NCI-H2196 (cell line): Measurements from ENCODE around the gene LASP1.
"Not testable (repeated sequence)": the region's sequence is repeated elsewhere in the genome, so short reads cannot be mapped to it uniquely, and the experiment has no call there.

Source experiments
- DNase-seq: peaks from one replicate; lab custom pipeline; 2025; ENCODE audit not compliant: unreplicated experiment; lab: John Stamatoyannopoulos, UW

LASP1 gene

DNA sequence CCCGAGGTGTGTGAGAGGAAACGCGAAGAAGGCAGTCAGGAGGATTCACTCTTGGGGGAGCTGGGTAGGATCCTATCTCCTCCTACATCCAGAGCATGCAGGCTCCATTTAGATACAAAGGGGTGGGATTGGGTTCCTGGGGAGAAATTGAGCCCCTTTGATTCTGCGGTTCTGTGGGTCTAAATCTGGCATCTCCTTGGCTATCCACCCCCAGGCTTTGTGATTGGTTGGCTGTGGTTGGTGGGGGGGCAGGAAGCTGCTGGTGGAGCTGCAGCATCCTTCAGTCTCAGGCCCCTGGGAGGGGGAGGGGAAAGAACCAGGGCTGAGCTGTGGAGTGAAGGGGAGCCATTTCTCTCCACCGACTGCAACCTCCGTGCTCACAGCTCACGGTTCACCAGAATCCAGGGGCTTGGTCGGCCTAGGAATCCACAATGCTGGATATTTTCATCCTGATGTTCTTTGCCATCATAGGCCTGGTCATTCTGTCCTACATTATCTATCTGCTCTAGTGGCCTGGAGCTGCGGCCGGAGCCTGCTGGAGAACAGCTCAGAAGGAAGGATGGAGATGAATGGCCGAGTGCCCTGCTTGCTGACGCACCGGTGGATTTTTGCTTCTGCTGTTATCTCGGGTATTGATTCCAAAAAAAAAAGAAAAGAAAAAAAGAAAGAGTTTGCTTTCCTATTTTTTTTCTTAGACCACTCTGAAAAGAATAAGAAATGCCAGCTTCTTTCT, 55.6 kb downstream of the LASP1 start, which contains the start of gene LASP1NB:
LASP1NB (plus strand) TSS at position 352 of the 733 bp plus-strand sequence.
- no peak for DNase-seq

DNA sequence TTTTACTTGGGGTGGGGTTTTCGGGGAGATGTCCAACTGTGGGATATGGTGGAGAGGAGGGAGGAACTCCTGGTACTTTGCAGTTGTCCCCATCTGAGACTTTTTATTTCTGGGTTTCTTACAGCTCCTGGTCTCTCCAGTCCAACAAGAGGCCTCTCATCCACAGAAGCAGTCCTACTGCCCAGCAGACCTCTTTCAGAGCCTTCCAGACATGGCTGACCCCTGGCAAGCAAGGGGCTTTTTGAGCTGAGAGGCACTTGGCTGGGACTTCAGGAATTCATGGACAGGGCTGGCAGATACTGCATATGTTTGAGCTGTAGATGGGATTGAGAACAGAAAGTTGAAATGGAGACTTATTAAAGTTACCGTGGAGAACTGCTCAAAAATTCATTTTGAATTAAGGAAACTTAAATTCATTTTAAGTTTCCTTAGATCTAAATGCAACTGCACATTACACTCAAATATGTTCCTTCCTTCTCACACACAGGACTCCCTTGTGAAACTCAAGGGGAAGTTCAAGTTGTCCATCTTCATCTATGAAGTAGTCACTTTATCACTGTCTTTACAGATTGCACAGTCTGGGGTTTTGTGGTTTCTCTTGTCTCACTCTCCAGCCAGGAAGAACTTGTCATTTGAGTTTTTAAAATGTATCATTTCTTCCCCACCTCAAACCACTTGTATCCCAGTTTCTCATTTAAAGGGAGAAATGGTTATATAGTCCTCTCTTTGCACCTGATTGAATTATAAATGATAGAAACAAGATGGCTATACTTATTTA, 56.6 kb downstream of the LASP1 start:
- no peak for DNase-seq

DNA sequence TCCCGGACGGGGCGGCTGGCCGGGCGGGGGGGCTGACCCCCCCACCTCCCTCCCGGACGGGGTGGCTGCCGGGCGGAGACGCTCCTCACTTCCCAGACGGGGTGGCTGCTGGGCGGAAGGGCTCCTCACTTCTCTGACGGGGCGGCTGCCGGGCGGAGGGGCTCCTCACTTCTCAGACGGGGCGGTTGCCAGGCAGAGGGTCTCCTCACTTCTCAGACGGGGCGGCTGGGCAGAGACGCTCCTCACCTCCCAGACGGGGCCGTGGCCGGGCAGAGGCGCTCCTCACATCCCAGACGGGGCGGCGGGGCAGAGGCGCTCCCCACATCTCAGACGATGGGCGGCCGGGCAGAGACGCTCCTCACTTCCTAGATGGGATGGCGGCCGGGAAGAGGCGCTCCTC, 60.9 kb downstream of the LASP1 start:
- DNase-seq, result not testable (repeated sequence)

DNA sequence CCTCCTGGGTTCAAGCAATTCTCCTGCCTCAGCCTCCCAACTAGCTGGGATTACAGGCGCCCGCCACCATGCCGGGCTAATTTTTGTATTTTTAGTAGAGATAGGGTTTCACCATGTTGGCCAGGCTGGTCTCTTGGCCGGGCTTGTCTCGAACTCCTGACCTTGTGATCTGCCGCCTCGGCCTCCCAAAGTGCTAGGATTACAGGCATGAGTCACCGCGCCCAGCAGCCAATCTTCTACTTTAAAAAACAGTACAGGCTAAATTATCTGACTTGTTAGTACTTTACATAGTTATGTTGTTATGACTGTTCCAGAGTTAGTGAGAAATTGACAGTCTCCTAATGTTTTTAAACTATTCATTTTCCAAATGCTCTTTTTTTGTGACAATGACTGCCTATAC, 64.1 kb downstream of the LASP1 start:
- DNase-seq, result not testable (repeated sequence)

DNA sequence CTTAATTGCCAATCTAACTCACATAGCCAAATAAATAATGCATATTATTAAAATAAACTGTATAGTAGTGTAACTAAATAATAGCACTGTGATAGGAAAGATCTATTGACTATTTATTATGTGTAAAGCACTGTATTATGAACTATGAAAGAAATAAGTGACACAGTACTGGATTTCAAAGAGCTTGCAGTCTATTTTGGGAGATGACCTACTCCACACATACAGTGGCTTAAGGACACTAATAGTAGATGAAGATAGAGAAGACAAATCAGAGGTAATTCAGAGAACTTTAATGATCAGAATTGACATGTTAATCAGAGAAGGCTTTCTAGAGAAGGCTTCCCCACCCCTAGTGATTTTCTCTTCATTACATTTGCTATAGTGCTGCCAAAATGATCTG, 70.1 kb downstream of the LASP1 start:
- DNase-seq, result no peak

DNA sequence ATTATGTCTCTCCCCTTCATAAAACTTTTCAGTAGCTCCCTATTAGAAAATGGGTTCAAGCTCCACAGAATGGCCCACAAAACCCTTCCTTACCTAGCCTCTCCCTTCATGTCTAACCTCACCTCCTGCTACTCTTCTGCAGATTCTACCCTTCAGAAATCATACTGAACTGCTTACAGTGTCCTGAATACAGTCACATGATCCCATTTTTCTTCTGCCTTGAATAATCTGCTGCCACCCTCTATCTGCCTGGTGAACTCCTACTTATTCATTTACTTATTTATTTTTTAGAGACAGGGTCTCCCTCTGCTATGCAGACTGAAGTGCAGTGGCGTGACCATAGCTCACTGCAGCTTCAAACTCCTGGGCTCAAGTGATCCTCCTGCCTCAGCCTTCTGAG, 70.5 kb downstream of the LASP1 start:
- DNase-seq, result no peak

DNA sequence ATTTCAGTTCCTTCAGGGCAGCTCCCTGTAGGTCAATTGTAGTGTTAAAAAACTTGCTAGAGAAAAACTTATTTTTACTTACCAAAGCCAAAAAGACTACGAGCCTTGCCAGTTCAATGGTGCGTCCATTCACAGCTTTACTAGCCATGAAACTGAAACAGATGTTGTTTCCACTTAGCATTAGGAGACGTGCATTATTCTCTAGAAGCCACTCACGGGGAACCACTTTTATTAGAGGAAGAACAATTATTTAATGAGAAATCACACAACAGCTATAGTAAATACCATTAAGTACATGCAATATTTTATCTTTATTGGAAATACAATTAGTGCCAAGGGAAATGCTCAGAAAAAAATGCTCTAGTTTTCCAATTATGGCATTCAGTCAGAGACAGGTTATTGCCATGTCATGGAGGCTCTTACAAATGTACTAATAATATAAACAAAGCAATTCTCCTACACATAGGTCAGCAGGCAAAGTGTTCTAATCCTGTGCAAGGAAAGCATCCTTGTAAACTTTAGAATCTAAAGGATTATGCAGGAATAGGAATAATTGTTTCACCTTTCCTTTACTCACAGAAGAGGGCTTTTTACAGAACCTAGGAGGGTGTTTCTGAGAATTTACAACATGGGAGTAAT, 73.0 kb downstream of the LASP1 start:
- no peak for DNase-seq

DNA sequence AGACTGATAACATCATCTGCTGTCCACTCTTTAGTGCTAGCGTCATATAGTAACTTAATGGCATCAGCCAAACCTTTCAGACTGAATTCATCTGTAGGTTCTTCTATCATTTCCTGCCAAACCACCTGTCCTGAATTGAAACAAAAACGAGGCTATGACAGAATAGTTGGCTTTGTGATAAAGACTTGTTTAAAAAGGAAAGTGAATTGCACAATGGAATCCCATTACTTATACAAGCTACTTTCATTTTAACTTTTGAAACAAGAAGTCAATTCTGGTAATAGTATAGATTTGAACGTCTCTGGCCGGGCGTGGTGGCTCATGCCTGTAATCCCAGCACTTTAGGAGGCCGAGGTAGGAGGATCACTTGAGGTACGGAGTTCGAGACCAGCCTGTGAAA, 73.7 kb downstream of the LASP1 start:
- no peak for DNase-seq

DNA sequence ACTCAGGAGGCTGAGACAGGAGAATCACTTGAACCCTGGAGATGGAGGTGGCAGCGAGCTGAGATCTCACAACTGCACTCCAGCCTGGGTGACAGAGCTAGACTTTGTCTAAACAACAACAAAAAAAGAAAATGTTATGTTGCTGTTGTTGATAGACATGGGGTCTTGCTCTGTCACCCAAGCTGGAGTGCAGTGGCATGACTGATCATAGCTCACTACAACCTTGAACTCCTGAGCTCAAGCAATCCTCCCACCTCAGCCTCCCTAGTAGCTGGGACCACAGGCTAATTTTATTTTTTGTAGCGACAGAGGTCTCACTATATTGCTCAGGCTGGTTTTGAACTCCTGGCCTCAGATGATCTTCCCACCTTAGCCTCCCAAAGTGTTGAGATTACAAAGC, 77.3 kb downstream of the LASP1 start:
- no peak for DNase-seq

DNA sequence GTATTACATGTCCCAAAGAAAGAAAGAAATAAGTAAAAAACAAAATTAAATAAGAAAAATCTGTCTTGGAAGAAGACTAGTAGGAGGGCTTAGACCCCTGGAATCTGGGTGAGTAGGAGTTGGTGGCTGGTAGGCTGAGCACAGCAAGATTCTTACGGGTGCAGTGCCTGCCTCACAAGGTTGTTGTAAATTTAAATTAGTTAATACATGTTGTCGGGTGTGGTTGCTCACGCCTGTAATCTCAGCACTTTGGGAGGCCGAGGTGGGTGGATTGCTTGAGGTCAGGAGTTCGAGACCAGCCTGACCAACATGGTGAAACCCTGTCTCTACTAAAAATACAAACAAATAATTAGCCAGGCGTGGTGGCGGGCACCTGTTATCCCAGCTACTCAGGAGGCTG, 83.9 kb downstream of the LASP1 start:
- DNase-seq, result not testable (repeated sequence)

DNA sequence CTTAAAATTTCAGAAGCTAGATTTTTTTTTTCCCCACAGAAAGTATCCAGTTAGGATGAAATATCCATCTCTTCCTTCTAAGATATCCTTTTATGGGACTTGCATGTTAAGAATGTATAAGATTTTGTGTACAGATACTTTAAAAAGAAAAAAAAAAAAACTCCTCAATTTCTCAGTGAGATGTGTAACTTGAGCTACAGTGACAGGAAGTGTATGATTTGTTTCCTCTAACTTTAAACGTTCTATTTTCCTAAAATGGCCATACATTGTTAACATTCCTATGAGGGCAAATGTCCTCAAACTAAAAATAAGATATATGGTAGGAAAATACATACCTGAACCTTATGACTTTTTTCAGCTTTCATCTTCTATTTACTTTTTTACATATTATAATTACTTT, 88.5 kb downstream of the LASP1 start:
- no peak for DNase-seq

DNA sequence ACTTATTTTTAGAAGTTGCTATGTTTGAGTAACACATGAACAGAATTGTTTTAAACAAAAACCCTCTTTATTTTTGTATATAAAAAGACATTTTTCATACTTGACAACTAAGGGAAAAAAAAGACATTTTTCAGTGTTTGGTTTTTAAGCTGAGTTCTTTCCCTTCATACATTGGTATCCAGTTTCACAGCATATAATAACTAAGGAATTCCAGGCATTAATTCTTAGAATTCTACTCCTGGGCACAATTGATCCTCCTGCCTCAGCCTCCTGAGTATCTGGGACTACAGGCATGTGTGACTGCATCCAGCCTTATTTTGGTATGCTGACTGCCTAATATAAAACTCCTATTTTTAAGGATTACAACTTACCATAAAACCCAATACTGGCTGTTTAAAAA, 88.9 kb downstream of the LASP1 start:
- no peak for DNase-seq

DNA sequence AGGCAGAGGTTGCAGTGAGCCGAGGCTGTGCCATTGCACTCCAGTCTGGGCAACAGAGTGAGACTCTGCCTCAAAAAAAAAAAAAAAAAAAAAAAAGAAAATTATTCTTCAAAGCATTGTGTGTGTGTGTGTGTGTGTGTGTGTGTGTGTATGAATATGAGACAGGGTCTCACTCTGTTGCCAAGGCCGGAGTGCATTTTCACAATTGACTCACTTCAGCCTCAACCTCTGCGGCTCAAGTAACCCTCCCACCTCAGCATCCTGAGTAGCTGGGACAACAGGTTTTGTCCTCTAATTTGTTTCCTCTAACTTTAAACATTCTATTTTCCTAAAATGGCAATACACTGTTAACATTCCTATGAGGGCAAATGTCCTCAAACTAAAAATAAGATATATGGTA, 89.7 kb downstream of the LASP1 start:
- no peak for DNase-seq

DNA sequence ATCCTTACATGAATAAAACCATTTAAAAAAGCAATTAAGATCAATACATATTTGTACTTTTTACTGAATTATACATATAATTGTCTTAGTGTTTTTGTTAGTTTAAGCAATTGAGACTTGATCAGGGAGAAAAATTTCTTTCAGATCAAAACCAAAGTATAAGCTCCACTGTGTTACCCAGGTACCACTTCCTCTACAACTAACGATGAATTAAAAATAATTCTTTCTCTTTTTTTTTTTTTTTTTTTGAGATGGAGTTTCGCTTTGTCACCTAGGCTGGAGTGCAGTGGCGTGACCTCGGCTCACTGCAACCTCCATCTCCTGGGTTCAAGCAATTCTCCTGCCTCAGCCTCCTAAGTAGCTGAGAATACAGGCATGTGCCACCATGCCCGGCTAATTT, 90.5 kb downstream of the LASP1 start:
- no peak for DNase-seq

DNA sequence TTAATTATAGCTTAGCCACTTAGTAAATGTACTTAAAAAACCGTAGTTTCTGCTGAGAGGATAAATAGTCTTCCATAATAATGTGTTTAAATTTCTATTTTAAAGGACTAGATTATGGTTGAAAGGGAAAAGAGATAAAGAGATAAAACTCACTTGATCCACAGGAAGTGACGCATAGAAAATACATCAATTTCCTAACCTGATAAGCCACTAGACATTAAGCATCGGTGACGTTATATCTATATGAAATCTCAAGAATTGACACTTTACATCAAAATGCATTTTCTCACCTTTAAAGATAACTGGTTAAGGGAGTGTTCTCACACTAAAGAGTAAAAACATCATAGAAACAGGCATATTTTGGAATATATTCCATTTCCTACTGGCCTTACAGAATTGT, 91.6 kb downstream of the LASP1 start:
- DNase-seq, result no peak

DNA sequence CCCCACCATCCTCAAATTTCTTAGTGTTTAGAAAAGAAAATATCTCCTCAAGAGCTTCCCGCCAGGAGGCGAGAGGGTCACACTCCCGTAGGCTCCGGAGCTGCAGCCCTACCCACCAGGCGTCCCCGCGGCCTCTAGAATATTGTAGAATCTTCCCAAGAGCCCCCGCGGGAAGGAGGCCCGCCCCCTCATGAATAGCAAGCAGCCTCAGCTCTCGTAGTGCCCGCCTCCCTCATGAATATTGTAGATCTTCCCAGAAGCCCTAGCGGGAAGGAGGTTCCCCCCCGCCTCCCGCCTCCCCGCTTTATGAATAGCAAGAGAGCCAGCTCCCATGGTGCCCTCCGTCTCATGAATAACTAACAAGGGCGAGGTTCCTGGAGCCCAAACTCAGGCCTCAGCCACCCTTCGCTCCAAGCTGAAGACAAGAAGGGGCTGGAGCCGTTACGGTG, 97.5 kb downstream of the LASP1 start, which contains the start of gene FBXO47:
FBXO47 (minus strand) TSS at position 114 of the 449 bp plus-strand sequence. CDS start 4,378 bp downstream, outside the sequence.
- no peak for DNase-seq

DNA sequence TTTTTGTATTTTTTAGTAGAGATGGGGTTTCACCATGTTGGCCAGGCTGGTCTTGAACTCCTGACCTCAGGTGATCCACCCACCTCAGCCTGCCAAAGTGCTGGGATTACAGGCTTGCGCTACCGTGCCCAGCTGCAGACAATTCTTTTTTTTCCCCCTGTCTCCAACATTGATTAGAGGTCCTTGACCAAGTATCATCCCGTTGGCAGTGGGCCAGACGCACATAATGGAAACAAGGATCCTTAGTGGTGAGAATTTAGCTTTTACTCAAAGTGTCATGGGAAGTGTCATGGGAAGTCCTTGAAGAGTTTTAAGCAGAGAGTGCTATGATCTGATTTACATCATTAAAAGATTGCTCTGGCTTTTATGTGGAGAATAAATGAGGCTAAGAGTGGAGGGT, 99.4 kb downstream of the LASP1 start:
- no peak for DNase-seq

DNA sequence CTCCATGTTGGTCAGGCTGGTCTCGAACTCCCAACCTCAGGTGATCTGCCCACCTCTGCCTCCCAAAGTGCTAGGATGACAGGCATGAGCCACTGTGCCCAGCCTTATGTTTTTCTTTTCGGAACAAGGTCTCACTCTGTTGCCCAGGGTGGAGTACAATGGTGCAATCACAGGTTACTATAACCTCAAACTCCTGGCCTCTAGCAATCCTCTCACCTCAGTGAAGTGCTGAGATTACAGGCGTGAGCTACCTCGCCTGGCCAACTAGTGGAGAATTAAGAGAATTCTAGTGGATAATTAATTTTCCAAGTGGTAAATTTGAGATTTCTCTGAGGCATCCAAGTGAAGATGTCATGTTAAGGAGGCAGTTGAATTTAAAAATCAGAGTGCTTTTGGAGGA, 100.3 kb downstream of the LASP1 start:
- no peak for DNase-seq

DNA sequence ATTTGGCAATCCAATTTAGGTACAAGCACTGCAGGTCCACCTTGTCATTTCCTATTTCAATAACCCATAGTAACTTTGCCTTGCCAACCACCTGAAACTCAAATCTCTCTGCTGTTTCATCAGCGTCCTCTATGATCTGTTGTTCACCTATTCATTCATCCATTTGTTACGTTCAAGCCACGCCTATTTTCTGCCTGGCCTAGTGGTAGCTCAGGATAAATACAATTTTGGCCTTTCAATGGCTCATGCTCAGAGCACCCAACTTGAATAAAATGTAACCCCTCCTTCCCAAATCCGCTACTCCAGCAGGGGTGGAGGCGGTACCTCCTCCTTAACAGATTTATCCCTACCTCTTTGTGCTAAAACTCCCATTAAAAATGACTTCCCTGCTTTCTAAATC, 100.9 kb downstream of the LASP1 start:
- DNase-seq, result no peak
